Endometrium (tissue), 2 donors: ENCODE results near the gene NLRC5.
"Not testable (repeated sequence)": the region's sequence is repeated elsewhere in the genome, so short reads cannot be mapped to it uniquely, and the experiment has no call there.

Experiments used
- FAIRE-seq: peaks from 2 replicates; lab custom pipeline; 2012; peaks lifted over from hg19 to GRCh38; lab: Jason Lieb, UNC
- donor health status: control.
- donor health status: control.

The NLRC5 gene

GRCh38 chr16:56981729-56982271, 7.6 kb upstream of the NLRC5 start:
- no peak for FAIRE-seq

DNA sequence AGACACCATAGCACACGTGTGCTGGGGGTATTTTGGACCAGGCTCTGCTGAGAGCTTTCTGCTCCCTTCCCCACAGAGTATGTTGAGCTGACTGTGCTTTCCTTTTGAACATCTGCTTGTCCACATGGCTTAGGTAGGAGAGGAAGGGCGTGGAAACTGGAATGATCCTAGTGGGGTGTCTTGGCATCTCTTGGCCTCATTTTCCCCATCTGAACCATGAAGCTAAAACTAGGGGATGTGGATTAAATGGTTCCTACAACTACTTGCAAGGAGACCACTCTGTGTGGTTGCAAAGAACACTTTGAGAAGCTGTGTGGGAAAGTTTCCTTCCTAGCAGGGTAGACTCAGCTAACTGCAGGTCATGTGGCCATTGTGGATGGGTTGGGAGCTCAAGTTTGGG, 6.7 kb upstream of the NLRC5 start:
- FAIRE-seq: no peak

DNA sequence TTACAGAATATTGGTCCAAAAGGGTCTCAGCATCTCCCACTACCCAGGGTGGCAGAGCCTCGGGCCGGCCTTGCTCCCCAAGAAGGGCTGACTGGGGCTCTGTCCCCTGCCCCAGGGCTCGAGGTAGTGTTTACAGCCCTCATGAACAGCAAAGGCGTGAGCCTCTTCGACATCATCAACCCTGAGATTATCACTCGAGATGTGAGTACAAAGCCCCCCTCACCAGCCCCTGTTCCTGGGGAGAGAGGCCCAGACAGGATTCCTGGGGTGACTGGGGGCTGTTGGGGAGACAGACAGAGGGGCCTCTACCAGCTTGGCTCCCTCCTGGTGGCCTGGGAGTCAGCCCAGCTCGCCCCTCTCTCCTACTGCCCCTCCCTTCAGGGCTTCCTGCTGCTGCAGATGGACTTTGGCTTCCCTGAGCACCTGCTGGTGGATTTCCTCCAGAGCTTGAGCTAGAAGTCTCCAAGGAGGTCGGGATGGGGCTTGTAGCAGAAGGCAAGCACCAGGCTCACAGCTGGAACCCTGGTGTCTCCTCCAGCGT, 6.1 kb upstream of the NLRC5 start:
- FAIRE-seq: no peak

GRCh38 chr16:56984639-56985038, 4.7 kb upstream of the NLRC5 start:
- no peak for FAIRE-seq

DNA sequence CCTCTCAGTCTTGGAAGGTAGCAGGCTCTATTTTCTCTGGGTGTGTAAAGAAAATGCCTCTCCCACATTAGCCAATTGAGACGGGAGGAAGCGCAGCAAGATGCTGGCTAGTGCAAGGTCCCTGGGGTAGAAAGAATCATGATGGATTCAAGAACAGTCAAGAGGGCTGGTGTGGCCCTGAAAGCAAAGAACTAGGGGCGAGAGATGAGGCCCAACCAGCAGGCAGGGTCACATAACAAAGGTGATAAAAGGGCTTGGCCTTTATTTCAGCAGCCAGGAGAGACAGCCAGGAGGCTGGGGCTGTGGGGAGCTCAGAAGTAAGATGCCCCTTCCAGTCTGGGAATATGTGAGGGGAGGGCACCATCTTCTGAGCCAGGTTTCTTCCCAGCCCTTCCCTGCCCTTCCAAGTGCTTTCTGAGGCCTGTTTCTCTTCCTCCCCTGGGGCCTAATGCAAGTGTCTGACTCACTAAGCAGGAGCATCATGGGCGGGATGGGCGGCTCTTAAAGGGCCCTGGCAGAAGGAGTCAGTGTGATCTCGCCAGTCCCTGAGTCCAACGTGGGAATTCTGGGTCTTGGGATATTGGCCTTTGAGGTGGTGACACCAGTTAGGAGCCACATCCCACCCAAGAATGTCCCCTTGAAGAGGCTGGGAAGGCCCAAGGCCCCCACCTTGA, 3.9 kb upstream of the NLRC5 start:
- no peak for FAIRE-seq

- FAIRE-seq: no peak
These were observed 3.4 kb upstream of the NLRC5 start for GRCh38 chr16:56985962-56986360.

GRCh38 chr16:56986361-56986760, 3.0 kb upstream of the NLRC5 start:
- no peak for FAIRE-seq

- FAIRE-seq: not testable (repeated sequence)
These were observed 2.4 kb upstream of the NLRC5 start for GRCh38 chr16:56986908-56987307.

GRCh38 chr16:56987692-56988091, 1.7 kb upstream of the NLRC5 start:
- FAIRE-seq: no peak

- no peak for FAIRE-seq
These were observed 1.0 kb upstream of the NLRC5 start for GRCh38 chr16:56988161-56988947.

- no peak for FAIRE-seq
These were observed 631 bp downstream of the NLRC5 start for GRCh38 chr16:56989988-56990387.

DNA sequence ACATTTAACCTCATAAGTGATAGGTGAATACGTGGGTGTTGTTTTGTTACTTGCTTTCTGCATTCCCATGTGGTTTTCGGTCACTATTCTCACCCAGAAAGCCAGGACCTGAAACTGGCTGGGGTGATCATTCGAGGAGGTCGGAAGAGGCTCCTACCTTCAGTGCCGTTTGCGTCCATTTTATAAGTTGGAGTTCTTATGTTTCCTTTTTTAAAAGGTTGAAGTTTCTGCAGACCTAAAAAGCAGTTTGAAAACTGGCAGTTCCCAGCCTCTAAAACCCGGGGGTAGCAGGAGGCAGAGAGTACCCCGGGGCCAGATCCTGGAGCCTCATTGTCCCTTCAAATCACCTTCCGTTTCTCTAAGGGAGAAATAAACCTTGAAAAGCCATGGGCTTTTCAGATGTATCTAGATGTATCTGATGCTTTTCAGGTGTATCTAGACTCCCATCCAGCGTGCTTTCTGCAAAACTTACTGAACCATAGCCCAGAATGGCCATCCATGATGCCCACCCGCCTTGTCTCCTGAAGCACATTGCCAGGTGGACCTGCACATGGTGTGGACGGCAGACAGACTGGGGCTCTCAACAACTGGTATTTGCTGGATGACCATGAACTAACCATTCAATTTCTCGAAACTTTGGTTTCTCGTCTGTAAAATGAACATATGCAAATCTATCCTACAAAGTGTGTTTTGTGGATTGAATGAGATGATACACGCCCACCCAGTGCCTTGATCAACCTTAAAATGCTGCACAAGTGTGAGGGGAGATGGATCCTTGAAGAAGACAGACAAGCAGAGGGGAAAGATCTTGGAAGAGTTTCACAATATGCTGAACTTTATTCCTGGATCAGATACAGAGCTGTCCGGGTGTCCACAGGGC, 1.3 kb downstream of the NLRC5 start:
- no peak for FAIRE-seq

DNA sequence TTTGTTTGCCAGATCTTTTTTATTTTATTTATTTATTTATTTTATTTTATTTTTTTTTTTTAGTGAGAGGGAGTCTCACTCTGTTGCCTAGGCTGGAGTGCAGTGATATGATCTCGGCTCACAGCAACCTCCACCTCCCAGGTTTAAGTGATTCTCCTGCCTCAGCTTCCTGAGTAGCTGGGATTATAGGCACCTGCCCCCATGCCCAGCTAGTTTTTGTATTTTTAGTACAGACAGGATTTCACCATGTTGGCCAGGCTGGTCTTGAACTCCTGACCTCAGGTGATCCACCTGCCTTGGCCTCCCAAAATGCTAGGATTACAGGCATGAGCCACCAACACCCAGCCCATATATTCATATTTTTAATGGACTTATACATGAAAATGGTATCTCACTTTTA, 3.1 kb downstream of the NLRC5 start:
- not testable (repeated sequence) for FAIRE-seq

DNA sequence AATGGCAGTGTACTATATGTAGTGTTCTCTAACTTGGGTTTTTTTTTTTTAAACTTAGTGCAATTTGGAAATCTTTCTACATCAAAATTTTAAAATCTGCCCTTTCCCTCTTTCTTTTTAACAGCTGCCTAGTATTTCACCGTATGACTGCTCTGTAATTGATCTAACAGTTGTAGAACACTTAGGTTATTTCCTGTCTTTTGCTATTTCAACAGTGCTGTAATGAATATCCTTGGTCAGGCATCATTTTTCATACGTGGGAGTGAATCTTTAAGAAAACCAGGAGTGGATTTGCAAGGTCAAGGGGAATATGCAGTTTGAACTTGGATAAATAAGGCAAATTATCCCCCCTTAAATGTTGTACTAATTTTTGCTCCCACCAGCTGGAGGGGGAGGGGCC, 3.8 kb downstream of the NLRC5 start:
- FAIRE-seq: no peak

- FAIRE-seq: no peak
These were observed 5.0 kb downstream of the NLRC5 start for GRCh38 chr16:56994311-56994710.

GRCh38 chr16:56995136-56995805, 5.9 kb downstream of the NLRC5 start:
- no peak for FAIRE-seq

GRCh38 chr16:56997264-56997663, 7.9 kb downstream of the NLRC5 start:
- FAIRE-seq: no peak

DNA sequence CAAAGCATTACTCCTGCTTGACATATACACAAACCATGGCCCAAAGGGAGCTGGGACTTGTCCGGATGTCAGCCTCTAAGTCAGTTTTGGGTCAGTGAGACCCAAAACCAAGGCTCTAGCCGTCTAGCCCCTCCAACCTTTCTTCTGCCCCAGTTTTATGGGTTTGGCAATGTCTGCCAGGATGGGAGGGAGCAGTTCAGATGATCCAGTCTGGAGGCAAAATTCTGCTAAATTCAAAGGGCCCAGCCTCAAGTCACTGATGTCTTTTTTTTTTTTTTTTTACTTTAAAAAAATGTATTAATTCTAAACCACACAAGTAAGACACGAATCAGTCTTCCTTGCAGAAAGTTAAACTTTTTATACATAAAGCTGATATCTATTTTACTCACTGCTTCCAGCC, 8.6 kb downstream of the NLRC5 start:
- FAIRE-seq: no peak

DNA sequence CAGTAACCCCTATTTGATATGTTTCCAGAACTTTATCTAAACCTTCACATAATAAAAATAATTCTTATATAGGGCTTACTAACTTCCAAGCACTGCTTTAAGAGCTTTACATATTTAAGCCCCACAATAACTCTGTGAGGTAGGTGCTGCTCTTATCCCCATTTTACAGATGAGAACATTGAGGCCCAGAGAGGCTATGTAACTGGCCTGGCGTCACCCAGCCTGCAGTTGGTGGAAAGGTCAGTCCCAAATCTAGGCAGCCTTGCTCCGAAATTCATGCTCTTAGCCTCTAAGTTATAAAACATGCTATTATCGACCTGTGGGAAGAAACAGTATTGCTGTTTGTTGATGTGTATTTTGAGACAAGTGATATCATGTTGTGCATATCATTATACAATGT, 9.0 kb downstream of the NLRC5 start:
- no peak for FAIRE-seq

DNA sequence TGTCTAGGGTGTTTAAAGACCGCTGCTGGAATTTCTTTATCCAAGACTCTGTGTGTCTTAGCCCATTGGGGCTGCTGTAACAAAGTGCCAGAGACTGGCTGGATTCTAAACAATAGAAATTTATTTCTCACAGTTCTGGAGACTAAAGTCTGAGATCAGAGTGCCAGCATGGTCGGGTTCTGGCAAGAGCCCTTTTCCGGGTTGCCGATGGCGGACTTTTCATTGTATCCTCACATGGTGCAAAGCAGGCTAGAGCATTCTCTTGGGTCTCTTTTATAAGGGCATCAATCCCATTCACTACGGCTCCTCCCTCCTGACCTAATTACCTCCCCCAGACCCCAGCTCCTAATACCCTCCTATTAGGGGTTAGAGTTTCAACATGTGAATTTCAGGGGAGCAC, 9.5 kb downstream of the NLRC5 start:
- no peak for FAIRE-seq

DNA sequence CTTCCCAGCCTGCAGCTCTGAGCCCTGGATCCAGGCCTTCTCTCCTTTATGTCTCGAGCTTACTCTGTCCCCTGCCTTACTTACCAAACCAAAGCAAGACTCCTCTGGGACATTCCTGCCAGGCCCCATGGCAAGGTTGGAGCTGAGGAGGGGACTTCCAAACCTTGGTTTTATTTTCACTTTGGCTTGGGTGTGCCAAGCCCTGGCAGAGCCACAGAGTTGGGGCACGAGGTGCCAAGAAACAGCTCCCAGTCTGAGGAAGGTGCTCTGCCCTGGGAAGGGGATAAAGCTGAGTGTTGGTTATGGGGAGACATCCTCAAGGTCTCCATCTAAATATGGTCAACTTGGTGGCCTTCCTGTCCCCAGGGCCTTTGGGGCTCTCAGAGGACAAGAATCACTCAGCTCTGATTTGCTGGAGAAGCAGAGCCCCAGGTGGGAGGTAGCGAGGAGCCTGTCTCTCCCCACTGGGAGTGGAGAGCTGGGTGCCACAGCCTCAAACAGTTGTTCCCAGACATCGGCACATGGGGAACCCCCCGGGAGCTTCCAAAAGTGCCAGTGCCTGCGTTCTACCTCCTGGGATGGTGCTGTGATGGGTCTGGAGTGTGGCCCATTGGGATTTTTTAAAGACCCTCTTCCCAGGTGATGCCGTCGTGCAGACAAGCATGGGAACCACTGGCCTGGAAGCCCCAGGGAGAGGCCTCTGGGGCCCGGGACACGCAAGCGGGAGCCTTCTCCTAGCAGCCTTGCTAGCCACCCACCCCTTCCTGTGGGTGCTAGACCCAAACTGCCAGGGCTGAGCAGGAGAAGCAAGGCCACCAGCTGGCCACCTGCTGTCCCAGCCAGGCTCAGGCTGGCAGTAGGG, 10.3 kb downstream of the NLRC5 start:
- FAIRE-seq: no peak
